HG03565 (cell line): ENCODE data around the gene MASP2.
A peak's percentile ranks its signal among the peaks of the same experiment; 100 is the strongest.
"Not testable (repeated sequence)": the region's sequence is repeated elsewhere in the genome, so short reads cannot be mapped to it uniquely, and the experiment has no call there.

ENCODE experiments used
- ATAC-seq: cut with Tn5 transposase; IDR thresholded peaks from one replicate; pipeline ENCODE4 v1.9.1; 2021; ENCODE audit warnings: mild to moderate bottlenecking, moderate library complexity; ENCODE audit not compliant: unreplicated experiment

MASP2 gene

DNA sequence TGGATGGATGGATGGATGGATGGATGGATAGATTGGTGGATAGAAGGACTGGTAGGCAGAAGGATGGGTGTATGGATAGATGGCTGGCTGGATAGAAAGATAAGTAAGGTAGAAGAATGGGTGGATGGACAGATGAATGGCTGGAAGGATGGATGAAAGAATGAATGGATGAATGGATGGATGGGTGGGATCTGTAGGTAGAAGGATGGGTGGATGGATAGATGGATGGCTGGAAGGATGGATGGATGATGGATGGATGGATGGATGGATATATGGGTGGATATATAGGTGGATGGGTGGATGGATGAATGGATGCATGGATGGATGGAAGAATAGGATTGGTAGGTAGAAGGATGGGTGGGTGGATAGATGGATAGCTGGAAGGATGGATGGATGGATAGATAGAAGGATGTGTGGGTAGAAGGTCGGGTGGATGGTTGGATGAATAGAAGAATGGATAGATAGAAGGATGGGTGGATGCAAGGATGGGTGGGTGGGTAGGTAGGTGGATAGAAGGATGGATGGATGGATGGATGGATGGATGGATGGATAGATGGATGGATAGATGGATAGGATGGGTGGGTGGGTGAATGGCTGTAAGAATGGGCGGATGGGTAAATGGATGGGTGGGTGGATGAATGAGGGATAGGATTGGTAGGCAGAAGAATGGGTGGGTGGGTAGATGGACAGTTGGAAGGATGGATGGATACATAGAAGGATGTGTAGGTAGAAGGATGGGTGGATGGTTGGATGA lies 7.5 kb downstream of the MASP2 start:
- no peak for ATAC-seq

DNA sequence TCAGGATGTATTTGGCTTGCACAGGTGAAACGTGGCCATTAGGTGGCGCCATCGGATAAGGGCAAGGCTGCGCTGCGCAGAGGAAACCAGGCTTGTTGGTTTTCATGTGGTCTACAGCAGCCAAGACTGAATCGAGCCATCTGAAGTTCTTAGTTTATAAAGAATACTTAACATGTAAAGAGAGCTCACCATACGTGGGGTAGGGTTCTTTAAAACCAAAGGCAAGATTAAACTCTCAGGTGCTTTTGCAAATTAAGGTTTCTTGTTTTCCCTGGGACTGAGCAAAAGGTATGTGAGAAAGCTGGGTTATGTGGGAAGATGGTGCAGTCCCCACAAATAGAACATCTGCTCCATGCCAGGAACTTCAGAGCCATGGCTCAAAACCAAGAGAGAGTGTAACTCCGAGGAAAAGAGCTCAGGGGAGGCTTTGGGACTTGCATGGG lies 9.3 kb downstream of the MASP2 start:
- ATAC-seq: peak; percentile 51

DNA sequence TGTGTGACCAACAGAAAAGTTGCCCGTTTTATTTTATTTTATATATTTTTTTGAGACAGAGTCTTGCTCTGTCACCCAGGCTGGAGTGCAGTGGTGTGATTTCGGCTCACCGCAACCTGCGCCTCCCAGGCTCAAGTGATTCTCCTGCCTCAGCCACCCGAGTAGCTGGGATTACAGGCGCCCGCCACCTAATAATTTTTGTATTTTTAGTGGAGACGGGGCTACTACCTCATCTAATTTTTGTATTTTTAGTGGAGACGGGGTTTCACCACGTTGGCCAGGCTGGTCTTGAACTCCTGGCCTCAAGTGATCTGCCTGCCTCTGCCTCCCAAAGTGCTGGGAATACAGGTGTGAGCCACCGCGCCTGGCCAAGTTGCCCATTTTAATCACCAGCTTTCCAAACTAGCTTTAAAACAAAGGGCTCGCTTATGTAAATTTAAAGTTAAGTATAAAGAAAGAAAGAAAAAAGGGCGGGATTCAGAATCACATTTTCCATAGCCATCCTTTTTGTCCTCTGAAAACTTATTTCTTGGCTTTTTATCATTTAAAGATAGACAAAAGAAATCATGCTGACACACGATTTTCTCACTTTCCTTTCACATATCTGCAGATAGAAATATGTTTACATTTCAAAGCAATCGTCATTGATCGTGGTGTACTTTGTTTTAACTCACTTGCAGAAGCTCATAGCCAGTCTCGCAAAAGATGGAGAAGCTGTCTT lies 9.9 kb downstream of the MASP2 start:
- ATAC-seq: not testable (repeated sequence)

DNA sequence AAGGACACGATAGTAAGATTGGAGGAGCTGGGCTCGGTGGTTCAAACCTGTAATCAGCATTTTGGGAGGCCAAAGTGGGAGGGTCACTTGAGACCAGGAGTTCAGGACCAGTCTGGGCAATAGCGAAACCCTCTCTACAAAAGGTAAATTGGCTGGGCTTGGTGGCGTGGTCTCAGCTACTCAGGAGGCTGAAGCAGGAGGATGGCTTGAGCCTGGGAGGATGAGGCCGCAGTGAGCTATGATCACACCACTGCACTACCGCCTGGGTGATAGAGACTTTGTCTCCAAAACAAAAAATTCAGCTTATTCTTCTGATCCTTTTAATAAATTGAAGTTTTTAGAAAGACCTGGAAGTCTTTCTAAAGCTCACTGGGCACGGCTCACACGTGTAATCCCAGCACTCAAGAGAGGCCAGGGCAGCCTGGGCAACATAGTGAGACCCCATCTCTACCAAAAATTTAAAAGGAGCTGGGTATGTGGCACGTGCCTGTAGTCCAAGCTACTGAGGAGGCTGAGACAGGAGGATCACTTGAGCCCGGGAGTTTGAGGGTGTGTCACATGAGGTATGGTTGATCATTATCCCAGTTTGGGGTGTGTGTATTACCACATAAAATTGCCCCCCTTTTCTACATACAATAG lies 15.3 kb downstream of the MASP2 start:
- ATAC-seq: no peak

DNA sequence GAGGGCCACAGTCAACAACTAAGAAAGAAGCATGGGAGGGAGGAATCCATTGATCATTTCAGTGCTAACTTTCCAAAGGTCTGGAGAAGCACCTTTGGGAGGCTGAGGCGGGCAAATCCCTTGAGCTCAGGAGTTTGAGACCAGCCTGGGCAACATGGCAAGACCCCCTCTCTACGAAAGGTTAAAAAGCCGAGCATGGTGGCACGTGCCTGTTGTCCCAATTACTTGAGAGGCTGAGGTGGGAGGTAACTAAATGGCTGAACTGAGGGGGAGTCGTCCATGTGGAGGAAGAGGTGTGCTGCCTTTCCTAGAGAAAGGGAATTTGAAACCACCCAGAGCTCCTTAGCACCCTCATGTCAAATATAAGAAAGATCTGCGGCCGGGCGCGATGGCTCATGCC lies 16.2 kb downstream of the MASP2 start:
- no peak for ATAC-seq

DNA sequence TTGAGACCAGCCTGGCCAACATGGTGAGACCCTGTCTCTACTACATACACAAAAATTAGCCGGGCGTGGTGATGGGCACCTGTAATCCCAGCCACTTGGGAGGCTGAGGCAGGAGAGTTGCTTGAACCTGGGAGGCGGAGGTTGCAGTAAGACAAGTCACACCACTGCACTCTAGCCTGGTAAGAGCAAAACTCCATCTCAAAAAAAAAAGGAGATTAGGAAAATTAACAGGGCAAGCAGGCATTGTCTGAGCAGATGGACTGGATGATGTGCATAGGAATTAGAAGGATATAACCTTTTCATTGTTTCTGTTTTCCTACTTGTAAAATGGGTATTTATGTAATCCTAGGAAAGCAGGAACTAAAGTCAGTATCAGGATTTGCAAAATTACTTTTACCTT lies 19.0 kb downstream of the MASP2 start:
- no peak for ATAC-seq

DNA sequence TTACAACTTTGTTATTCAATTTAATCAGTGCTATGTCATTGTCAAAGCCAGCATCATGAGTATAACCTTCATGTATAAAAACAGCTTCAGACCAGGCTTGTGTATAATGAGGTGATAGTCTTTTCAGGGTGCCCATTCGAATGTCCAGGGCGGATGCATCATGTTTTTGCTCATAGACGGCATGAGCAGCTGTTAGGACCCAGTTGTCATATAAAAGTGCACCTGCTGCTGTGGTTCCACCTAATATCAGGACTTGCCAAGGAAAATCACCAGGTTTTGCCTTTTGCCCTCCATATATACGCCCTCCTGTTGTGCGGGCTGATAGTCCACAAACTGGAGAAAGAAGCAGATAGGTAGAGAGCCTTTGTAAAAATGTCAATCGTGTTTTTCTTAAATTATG lies 19.7 kb downstream of the MASP2 start:
- no peak for ATAC-seq

DNA sequence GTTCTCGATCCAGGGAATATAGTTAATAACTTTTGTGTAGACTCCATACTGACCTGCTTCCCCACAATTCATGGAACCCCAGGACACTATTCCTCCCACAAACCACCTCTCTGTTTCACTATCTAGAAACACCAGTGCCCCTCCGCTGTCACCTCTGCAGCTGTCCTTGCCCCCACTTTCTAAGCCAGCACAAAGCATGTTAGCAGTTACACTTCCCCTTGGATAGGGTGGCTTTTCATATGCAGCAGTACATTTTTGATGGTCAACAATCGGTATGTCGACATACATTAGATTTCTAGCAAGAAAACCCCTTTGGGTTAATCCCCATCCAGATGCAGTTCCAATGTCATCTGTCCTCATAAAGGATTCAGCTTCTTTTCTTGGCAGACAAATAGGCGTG lies 20.1 kb downstream of the MASP2 start:
- no peak for ATAC-seq

DNA sequence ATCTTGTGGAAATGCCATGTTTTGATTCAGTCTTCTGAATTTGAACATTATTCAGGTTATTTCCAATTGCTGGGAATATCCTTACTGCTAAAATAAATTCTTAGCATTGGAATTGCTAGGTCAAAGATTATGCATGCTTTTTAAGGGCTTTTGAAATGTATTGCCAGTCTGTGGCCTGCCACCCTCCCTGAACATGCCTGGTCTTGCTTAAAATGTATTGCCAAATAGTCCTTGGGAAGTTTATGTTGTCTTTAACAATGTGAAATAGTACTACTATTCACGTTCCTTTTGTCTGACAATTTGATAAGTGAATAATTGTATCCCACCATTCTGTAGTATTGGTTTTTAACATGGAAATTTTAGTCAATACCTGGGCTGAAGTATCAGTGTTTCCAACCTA lies 21.0 kb downstream of the MASP2 start:
- ATAC-seq: no peak

DNA sequence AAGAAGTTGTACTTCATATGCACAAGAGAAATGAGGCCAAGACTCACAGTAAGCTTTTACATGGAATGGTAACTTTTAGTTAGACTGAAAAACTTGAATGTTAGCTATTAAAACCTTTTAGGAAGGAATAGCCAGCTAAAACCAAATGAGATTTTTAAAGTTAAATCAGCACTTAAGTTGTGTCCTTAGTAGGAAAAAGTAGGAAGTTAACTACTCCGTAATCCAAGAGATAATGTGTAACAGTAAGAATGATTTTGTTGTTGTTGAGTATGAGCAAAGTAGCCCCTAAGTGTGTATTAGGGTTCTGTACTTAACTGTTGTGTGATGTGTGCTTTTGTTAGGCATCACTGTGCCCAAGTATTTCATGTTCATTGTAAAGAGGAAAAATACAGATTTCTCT lies 21.4 kb downstream of the MASP2 start:
- ATAC-seq: no peak

DNA sequence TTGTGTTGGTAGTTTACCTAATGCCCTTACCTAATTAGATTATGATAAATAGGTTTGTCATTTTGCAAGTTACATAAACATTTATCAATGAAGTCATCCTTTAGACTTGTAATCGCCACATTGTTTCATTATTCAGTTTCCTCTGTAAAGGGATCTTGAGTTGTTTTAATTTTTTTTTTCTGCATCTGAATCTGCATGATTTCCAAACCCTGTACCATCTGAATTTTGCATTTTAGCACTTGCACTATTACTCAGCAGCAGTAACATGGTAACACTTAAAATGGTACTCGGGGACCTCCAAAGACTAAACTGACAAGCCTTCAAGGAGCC lies 22.2 kb downstream of the MASP2 start:
- no peak for ATAC-seq

DNA sequence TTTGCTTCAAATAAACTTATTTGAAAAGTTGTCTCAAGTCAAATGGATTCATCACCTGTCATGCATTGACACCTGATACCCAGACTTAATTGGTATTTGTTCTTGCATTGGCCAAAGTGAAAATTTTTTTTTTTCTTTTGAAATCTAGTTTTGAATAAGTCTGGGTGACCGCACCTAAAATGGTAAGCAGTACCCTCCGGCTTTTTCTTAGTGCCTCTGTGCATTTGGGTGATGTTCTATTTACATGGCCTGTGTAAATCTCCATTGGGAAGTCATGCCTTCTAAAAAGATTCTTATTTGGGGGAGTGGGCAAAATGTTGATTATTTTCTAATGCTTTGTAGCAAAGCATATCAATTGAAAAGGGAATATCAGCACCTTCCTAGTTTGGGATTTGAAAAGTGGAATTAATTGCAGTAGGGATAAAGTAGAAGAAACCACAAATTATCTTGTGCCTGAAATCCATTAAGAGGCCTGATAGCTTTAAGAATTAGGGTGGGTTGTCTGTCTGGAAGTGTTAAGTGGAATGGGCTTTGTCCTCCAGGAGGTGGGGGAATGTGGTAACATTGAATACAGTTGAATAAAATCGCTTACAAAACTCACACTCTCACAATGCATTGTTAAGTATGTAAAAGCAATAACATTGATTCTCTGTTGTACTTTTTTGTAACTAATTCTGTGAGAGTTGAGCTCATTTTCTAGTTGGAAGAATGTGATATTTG lies 22.7 kb downstream of the MASP2 start:
- no peak for ATAC-seq

DNA sequence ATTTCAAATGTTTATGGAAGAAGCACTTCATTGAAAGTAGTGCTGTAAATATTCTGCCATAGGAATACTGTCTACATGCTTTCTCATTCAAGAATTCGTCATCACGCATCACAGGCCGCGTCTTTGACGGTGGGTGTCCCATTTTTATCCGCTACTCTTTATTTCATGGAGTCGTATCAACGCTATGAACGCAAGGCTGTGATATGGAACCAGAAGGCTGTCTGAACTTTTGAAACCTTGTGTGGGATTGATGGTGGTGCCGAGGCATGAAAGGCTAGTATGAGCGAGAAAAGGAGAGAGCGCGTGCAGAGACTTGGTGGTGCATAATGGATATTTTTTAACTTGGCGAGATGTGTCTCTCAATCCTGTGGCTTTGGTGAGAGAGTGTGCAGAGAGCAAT lies 23.8 kb downstream of the MASP2 start:
- ATAC-seq: no peak

DNA sequence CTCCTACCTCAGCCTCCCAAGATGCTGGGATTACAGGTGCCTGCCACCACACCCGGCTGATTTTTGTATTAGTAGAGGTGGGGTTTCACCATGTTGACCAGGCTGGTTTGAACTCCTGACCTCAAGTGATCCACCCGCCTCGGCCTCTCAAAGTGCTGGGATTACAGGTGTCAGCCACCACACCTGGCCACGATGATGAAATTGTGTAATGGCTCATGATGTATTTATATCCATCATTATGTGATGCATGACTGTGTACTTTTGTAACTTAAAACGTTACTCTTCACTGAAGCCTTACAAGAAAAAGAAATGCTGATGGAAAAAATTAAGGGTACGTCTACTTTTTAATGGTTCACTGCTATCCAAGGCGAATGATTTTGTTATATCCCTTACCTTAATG lies 27.1 kb downstream of the MASP2 start:
- ATAC-seq: no peak

DNA sequence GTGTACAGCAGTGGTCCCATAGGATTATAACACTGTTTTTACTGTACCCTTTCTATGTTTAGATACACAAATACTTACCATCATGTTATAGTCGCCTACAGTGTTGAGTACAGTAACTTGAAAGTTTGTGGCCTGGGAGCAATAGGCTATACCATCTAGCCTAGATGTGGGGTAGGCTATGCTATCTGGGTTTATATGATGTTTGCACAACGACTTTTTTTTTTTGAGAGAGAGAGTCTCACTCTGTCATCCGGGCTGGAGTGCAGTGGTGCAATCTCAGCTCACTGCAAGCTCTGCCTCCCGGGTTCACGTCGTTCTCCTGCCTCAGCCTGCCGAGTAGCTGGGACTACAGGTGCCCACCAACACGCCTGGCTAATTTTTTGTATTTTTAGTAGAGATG lies 27.7 kb downstream of the MASP2 start:
- not testable (repeated sequence) for ATAC-seq

DNA sequence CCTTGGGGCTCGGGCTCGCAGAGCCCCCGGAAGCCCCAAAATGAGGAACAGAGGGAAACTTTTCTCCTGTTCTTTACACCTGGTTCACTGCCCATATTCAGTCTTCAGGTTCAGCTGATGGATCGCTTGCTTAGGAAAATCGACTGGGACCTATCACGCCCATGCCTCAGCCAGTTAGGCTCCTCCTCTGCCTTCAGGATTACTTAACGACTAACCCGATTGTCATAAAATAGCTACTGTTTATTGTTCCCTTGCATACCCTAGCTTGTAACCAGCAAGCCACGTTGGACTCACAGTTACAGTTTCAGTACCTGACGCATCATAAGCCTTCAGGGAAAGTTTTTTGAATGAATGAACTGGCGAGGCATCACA lies 33.9 kb downstream of the MASP2 start:
- ATAC-seq: no peak

DNA sequence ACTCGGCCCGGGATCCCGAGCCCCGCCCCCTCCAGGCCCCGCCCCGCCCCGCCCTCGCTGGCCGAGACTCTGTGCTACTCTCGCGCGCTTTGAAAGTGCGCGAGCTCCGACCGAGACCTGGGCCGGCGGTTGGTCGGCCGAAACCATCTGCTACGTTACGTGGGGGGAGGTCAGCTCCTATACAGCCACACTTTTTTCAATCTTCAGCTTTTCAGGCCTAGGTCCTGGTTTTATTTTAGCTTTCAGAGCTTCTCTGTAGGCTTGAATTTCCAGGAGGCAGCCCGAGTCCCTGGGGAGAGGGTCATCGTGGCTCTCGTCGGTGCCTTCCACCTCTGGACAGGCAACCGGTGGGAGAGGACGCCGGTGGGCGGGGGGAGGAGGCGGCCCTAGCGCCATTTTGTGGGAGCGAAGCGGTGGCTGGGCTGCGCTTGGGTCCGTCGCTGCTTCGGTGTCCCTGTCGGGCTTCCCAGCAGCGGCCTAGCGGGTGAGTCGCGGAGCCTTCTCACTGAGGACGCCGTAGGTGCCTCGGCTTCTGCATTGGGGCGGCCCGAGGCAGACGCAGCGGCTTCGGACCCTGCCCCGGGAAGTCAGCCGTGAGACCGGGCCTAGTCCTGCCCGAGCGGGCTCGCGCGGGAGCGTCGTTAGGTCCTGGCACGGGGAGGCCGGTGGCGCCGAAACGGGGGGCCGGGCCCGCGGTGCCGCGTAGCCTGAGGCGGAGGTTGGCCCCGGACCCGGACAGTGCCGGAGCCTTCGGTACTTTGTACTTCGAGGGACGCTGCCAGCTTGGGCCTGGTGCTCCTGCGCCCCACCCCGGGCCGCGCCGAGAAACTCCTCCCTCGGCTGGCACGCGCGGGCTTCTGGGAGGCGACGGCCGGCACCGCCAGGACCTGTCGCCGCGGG lies 34.5 kb downstream of the MASP2 start, which contains the start of gene TARDBP:
Gene TARDBP, plus strand, starts transcription at position 395 of the 900 bp plus-strand sequence. CDS start 1,074 bp downstream, outside the sequence.
- peak; percentile 81 for ATAC-seq

DNA sequence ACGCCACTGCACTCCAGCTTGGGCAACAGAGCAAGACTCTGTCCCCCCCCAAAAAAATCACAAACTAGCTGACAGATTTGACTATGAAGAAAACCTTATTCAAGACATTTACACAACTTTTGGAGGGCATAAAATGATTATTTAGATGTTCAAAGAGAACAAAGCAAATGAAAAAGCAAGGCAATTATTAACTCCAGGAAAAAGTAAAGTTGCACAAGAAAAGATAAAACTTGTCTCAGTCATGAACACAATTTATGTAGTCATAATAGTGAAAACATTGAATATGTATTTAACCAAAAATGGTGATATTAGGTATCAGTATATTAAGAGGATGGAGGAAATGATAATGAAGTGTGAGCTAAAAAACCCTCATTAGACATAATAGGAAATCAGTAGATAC lies 46.5 kb downstream of the MASP2 start:
- no peak for ATAC-seq

DNA sequence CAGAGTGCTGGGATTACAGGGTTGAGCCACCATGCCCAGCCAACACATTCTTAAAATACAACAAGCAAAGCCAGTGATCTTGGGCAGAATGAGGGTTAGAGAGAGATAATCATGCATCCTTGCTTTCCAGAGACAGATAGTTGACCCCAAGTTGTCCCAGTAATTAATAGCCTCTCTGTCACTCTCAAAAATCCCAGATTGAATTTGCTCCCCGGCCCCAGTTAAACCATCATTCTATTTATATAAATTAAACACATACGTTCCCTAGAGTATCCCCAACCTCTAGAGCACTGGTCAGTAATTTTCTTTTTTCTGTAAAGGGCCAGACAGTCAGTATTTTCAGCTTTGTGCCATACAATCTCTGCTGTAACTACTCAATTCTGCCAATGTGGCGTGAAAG lies 50.9 kb downstream of the MASP2 start:
- ATAC-seq: no peak

DNA sequence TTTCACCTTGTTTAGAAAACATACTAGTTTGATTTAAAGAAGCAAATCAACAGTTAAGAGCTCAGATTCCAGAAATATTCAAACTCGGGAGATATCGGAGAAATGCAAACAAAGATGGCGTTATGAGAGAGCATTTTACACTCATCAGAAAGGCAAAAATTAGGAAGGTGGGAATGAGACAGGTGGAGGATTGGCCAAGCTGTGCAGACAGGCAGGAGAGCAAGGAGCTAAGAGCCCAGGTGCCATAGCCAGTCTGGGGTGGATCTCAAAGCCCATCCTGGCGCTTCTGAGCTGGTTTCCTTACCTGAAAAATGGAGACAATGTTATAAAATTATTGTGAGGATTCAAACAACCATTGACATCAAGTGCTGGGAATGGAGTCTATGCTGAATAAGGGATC lies 54.2 kb downstream of the MASP2 start:
- ATAC-seq: no peak
